SIG-M5 treated with dmso at 0.1 percent for 504 hours (cell line): ENCODE results near the gene SEMA6B.
A peak's percentile ranks its signal among the peaks of the same experiment; 100 is the strongest.
"Not testable (repeated sequence)": the region's sequence is repeated elsewhere in the genome, so short reads cannot be mapped to it uniquely, and the experiment has no call there.

Experiments used
- DNase-seq: peaks from one replicate; lab custom pipeline; 2025; ENCODE audit not compliant: unreplicated experiment; lab: John Stamatoyannopoulos, UW

SEMA6B gene

DNA sequence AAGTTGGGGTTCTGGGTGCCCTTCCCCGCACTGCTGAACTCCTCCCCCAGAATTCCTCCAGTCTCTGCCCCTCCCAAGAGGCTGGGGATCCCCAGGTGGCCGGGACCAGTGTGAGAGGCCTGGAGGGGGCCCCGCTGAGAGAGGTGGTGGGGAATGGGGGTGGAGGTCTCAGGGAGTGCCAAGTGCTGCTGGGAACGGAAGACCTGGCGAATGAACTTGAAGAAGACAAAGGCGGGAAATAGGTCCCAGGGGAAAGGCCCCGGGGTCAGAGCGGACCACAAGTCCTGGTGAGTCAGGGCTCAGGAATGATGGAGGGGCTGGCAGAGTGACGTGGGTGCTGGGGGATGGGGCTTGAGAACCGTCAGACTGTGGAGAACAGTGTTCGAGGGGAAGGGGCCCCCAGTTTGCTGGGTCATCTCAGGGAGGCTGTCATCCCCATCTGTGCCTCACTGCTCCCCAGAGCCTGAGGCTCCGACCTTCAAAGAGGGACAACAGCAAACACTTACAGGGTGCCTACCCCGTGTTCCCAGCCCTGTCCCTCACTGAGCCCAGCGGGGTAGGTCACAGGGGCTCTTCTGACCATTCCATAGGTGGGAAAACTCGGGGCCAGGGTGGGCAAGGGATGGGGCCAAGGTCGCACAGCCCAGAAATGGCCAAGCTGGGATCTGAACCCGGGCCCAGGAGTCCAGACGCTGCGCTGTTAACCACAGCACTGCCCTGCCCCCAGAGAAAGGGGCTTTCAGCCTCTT is 16.0 kb upstream of the SEMA6B start:
- no peak for DNase-seq

DNA sequence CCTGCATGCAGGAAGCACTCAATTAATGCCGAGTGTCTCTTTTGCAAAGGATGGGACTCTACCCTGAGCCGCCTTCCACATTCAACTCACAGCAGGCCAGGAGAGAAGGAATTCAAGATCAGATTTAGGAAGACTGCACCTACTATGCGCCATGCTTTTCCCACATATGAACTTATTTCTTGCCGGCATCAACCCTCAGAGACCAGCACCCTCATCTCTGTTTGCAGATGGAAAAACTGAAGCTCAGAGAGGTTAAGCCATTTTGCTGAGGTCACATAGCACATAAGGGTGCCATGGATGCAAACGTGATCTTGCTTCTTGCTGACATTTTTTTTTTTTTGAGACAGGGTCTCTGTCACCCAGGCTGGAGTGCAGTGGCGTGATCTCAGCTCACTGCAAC is 14.2 kb upstream of the SEMA6B start:
- DNase-seq, result no peak

DNA sequence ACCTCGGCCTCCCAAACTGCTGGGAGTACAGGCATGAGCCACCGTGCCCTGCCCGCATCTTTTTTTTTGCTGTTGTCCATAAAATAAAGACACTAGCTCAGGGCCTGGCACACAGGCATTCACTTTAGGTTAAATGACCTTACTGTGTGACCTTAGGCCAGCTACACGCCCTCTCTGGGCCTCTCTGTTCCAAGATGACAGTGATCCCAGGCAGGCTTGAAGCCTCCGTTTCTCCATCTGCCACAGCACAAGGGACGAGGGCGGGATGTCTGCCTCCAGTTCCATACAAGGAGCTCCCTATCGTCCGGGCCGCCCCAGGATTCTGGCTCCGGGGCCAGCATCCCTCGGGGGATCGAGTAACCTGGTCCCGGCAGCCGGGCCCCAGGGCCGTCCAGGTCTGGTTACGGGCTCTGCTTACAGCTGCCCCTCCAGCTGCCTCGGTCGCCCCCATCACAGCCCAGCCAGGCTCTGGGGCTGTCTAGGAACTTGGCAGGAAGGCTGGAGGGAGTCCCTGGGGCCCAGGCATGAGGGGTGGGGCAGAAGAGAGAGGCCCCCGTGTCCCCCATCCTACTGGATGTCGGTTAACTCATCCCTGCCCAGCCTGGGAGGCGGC is 11.9 kb upstream of the SEMA6B start:
- no peak for DNase-seq

DNA sequence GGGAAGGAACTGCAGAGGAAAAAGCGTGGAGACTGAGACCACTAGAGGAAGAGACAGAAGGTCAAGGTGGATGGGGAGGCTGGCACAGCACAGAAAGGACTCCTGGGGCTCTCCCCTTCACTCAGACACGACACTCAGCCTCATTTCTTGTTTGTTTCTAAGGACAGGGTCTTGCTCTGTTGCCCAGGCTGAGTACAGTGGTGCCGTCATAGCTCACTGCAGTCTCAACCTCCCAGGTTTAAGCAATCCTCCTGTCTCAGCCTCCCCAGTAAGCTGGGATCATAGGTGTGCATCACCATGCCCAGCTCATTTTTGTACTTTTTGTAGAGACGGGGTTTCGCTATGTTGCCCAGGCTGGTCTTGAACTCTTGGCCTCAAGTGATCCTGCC is 11.4 kb upstream of the SEMA6B start:
- no peak for DNase-seq

DNA sequence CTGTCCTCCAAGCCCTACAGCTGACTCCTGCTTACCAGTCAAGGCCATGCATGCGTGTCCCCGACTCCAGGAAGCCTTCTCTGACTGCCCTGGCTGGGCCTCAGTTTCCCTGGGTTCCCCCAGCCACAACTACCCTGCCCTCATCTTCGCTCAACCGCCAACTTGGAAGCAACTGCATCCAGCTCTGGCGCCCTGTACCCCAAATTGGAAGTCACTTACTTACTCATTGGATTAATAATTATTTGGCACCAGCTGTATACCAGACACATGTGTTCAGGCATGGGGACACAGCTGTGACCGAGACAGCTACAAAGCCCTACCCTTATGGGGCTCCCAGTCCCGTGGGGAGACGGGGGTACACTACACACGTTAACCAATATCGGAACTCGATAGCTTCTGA is 10.9 kb upstream of the SEMA6B start:
- DNase-seq, result no peak

DNA sequence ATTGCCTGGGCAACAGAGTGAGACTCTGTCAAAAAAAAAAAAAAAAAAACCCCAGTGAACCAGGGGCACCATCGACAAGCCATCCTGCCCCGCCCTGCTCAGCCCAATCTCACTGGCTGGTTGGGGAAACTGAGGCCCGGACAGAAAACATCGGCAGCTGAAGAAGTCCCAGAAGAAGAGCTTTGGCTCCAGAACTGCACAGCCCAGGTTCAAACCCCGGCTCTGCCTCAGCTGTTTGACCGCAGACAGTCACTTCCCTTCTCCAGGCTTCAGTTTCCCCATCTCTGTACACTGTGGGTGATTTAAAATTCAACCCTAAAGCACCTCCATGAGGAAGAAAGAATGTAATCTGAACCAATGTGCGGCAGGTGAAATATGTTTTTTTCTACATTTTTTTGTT is 9.4 kb upstream of the SEMA6B start:
- DNase-seq, result peak; percentile 66

DNA sequence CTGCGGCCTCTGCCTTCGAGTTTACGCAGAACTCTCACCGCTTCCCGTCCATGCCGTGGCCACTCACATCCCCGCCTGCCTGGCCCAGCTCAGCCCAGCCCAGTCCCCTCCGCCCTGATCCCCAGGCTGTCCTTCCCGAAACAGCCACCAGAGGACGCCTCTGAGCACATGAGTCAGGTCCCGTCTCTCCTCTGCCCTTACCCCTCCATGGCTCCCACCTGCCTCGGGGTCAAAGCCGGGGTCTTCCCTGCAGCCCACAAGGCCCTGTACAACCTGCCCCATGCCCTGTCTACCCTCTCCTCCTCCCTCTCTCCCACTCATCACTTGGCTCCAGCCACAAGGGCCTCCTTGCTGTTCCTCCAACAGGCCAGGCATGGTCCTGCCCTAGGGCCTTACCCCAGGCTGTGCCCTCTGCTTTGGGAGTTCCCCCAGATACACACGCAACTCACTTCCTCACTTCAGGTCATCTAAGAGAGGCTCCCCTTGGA is 8.1 kb upstream of the SEMA6B start:
- DNase-seq, result no peak

DNA sequence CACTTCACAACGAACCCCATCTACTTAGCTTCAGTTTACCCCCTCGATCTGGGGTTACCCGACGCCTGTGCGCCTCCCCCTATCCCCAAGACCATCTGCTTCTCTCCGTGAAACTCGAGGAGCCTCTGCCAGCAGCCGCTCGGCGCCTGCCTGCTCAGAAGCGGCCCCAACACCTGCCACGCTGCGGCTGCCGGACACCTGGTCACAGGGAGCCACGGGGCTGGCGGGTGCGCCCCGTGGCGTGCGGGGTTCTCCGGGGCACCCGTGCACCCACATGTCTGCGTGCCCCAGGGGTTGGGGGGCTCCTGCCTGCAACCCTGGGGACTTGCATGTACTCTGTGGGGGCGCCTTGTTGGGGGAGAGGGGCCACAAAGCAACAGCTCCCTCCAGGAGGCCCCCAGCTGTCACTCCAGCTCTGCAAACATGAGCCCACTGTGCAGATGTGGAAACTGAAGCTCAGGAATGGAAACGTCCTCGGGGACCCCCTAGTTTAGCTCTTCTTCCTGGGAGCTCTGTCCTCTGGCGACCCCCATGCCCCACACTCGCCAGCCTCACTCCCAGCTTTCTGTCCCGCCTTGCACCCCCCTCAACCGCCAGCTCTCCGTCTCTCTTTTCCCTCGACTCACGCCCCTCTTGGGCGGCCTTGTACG is 7.0 kb upstream of the SEMA6B start:
- DNase-seq, result no peak

DNA sequence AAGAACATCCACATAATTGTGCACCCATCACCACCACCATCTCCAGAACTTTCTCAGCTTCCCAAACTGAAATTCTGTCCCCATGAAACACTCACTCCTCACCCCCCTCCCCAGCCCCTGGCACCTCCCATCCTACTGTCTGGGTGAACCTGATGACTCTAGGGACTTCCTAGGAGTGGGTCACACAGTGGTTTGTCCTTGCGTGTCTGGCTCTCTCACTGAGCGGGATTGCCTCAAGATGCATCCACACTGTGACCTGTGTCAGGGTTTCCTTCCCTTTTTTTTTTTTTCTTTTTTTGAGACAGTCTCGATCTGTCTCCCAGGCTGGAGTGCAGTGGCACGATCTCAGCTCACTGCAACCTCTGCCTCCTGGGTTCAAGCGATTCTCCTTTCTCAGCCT is 4.1 kb upstream of the SEMA6B start:
- DNase-seq, result not testable (repeated sequence)

DNA sequence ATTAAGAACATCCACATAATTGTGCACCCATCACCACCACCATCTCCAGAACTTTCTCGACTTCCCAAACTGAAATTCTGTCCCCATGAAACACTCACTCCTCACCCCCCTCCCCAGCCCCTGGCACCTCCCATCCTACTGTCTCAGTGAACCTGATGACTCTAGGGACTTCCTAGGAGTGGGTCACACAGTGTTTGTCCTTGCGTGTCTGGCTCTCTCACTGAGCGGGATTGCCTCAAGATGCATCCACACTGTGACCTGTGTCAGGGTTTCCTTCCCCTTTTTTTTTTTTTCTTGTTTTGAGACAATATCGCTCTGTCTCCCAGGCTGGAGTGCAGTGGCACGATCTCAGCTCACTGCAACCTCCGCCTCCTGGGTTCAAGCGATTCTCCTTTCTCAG is 2.6 kb upstream of the SEMA6B start:
- peak; percentile 42 for DNase-seq

DNA sequence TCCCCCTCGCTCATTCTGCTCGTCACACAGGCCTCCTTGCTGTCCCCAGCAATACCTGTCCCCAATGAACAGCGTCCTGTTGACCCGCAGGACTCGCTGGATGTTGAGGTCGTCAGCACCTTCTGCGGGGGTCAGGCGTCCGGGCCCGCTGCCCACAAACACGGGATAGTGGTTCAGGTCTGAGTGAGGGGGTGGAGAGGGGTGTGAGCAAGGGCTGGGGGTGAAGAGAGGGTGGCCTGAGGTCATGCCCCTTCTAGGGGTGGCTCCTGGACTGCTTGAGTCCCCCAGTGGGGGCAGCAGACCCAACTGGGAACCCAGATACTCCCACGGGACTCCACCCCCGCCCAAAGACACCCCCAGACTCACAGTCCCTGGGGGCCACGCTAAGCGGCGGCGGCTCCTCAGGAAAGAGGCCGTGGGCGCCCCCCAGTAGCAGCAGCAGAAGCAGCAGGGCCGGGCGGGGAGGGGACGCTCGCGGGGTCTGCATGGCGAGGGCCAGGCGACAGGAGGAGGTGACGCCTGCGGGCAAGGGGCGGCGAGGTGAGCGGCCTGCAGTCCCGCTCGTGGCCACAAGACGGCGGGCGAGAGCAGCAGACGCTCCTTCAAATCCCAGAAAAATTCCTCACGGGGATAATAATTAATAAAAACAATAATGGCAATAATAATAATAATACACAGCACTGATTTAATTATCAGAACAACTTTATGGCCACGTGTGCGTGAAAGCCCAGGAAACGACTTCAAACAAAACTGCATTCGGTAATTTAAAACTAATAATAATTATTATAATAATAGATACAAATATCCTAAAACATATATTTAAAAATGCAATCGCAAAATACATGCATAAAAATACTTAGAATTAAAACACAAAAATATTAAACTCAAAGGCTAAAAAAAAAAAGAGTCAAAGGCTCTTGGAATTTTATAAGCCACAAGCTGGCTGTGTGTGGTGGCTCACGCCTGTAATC is 1.2 kb downstream of the SEMA6B start:
- no peak for DNase-seq

DNA sequence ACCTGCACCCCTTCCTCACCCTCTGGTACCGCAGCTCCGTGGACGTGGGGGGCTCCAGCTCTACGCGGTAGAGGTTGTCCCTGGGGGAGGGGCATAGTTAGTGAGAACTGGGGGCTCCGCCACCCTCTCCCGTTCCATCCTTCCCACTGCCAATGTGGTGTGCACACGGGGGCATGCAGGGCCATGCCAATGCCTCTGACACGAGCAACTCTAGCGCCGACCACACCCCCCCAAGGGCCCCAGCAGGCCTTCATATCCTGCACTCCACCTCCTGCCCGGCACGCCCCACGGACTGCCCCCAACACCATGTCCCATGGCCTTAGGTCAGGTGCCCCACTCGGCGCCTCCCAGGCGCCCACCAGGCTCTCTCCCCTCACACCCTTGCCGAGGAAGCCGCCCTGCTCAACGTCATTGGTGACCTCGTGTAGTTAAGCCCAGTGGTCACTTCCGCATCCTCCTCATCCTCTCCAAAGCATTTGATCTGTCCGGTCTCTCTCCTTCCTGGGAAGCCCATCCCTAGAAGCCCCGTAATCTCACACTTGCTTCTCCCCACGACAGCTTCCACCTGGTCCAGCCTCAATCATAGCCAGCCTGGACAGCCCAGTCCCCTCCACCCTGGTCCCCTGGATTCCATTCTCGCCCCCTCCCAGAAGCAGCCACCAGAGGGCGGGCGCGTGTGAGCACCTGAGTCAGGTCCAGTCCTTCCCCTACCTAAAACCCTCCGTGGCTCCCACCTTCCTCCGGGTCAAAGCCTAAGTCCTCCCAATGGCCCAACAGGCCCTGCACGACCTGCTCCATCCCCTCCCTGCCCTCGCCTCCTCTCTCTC is 2.1 kb downstream of the SEMA6B start:
- no peak for DNase-seq

DNA sequence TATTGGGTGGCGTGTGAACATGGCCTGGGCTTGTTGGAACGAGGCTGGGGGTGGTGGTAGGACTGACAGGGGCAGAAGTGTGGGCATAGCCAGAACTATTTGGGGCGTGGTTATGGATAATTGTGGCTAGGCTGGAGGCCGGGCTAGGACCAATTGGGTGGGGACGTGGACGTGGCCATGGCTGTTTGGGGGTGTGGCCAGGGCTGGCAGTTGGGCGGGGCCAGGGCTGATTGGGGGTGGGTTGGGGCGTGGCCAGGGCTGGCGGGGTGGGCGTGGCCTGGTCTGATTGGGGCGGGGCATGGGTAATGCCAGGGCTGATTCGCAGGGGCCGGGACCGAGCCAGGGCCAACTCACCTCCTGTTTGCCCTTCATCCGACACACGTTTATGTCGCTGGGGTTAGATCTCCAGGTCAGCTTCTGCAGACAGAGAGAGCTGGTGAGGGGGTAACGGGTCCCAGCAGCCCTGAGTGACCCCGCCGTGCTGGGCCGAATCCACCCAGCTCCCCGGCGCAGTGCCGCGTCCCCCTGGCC is 2.8 kb downstream of the SEMA6B start:
- DNase-seq, result no peak

DNA sequence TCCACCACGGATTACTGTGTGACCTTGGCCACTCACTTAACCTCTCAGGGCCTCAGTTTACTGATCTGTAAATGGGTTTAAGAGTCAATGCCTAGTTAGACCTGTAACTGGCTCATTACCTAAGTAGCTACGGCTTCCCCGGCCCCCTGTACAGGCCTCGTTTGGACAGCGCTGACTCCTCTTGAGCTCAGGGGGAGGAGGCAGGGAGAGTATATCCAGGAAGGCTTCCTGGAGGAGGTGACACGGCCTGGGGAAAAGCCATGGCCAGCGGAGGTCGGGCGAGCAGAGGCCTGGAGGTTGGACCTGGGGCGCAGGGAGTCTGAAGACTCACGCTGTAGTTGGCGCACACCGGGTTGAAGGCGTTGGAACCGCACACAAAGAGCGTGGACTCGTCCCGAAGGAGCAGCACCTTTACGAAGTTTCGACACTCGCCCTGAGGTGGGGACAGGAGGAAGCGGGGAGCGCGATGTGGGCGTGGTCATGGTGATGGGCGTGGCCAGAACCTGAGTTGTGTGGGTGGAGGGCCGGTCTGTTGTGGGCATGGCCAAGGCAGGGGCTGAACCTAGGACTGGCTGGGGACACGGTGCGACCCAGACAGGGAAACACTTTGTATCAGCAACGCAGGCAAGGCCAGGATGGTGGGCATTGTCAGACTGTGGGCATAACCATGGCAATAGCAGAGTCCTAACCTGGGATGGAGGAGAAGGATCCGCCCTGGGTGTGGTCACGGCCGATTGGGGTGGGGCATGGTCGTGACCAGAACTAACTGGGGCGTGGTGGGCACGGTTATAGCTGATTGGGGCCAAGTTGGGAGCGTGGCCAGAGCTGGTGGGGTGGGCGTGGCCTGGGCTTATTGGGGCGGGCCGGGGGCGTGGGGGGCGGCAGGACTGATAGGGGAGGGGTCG is 3.6 kb downstream of the SEMA6B start:
- no peak for DNase-seq

DNA sequence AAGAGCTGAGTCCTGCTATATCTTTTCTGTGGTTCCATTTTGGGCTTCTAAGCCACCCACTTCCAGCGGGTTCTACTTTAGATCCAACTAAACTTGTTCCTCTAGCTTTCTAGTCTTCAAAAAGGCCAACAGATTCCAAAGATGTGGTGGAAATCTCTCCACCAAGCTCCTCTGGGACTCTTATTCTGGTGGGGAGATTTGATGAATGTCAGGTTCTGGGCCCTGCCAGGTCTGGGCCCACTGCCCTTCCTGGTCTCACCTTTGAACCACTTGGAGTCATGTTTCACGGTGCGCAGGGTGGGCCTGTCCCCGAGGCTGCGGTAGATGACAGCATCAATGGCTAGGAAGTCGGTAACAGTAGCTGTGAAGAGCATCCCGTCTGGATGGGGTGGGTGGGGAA is 4.8 kb downstream of the SEMA6B start:
- DNase-seq, result no peak

DNA sequence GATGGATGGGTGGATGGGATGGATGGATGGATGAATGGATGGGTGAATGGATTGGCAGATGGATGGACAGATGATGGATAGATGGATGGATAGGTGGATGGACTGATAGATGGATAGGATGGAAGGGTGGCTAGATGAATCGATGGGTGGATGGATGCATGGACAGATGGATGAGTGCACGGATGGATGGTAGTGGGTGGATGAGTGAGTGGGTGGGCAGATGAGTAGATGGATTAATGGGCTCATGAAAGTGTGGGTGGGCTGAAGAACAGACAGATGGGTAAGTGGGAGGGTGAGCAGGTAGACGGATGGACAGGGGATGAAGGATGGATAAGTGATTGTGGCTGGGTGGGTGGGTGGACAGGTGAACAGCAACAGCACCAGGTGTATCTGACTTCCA is 5.7 kb downstream of the SEMA6B start:
- no peak for DNase-seq

DNA sequence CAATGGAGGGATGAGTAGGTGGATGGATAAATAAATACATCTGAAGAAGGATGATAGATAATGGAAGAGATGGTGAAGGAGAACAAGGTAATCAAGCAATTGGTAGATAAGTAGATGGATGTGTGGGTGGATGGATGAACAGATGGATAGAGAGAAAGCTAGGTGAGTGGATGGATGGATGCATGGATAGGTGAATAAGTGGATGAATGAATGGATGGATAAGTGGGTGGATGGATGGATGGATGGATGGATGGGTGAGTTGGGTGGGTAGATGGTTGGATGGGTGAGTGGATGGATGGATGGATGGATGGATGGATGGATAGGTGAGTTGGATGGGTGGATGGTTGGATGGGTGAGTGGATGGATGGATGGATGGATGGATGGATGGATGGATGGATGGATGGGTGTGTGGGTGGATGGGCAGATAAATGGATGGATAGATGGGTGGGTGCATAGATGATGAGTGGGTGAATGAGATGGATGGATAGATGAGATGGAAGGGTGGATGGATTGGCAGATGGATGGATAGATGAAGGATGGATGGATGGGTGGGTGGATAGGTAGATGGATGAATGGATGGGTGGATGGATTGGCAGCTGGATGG is 6.3 kb downstream of the SEMA6B start:
- DNase-seq, result no peak

DNA sequence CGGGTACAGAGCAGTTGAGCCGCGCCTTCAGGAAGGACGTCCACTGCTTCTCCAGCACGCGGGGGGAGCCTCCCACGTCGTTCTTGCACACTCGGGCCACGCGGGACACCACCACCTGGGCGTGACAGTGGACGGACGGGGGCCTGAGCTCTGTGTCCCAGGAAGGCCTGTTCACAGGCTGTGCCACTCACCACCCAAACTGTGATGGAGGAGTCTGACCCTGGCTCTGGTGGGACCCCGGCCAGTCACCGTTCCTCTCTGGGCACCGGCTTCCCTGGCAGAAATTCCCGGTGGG is 7.0 kb downstream of the SEMA6B start:
- DNase-seq, result no peak
